Stimulated activated CD8-positive, alpha-beta memory T cell treated with anti-CD3 and anti-CD28 coated beads, Interleukin-15, amount 100 ng/mL, for 24 hours (primary cell): Measurements from ENCODE around the gene SLC18A2.
"Not testable (repeated sequence)": the region's sequence is repeated elsewhere in the genome, so short reads cannot be mapped to it uniquely, and the experiment has no call there.

Experiments
- DNase-seq: peaks from one replicate; pipeline ENCODE4 v3.0.0-alpha.2; 2020; ENCODE audit warnings: low read depth

The SLC18A2 gene

DNA sequence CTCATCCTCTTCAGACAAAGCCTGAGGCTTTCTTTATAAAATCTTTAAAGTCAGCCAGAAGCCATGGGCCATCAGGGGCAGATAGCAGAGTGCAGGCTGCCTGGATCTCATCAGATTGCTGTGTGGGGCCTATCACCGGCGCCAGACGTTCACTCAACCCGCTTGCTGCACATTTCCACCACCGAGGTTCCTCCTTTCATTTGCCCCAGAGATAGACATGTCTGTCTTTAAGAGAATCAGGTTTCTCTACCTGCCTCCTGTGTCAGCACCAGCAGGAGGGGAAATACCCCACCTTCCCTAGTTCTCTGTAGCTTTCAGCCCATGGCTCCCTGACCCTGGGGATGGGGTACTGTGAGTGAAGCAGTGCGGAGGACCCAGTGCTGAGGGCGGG is 22.0 kb downstream of the SLC18A2 start:
- DNase-seq, result no peak

DNA sequence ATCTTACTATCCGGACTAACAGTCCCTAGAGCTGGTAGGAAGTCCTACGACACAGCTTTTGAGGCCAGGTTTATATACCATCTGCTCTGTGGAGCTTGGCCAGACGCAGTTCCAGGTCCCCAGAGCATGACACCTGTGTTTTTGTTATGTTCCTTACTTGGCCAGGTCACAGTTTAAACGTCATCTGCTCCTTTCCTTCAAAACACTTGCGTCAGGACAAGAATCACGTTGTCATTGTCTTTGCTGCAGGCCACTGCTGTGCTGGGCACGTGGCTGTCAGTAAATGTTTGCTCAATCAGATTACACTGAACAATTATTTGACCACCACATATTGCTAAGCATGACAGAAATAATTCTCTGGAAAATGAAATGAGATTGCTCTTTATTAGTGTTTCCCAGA is 23.9 kb downstream of the SLC18A2 start:
- DNase-seq, result no peak

DNA sequence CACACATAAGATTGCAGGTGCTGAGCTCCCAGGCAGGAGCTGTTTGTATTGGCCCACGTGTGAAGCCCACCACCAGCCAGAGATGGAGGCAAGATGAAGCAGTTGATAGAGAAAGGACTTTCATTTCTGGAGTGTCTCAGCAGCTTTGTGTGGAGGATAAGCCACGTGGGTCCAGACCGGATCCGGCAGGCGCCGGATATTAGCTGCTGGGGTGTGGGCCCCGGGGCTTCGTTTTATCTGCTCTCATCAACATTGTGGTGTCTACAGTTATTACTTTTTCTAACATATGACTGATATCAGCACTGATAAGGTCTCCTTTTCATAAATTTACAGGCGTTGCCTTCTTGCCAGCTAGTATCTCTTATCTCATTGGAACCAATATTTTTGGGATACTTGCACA is 25.5 kb downstream of the SLC18A2 start:
- no peak for DNase-seq

DNA sequence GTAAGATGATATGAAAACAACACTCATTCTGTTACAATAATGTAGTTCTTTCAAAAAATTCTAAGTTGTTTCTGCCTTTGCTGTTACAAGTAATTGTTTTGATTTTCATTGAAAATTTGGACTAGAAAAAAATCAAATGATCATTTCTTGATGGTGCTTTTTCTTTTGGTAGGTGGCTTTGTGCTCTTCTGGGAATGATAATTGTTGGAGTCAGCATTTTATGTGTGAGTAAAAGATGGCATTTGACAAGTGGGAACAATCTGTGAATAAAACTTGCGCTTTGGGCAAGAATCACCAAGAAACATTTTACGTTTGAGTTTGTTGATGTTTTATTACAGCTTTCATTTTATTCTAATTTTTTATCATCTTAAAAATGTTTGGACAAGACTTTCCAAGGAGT is 25.9 kb downstream of the SLC18A2 start:
- no peak for DNase-seq

DNA sequence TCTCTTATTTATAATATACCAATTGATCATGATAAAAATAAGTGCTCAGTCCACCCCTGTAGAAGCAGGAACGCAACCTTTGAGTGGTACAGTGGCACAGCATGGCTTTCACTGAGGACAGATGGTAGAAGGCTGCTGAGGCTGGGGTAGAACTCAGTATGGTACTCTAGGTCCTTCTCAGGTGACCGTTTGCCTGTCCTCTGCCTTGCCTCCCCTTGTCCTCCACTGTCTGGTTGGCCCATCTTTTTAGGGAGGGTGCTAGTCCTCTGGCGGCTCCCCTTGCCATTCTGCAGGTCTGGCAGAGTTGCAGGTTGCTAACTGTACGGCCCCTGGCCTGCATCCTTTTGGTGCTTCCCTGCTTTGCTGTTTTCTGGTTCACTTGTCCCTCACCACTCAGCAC is 27.3 kb downstream of the SLC18A2 start:
- no peak for DNase-seq

DNA sequence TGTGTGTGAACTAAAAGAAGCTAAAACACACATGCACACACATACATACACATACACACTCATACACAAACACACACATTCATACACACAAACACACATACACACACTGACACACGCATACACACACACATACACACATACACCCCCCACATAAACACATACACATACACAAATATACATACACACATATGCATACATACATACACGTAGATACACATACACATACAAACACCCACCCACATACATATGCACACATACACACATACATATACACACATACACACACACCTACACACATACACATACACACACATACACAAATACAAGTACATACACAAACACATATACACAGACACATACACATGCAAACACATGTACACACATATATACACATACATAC is 28.0 kb downstream of the SLC18A2 start:
- DNase-seq, result no peak

DNA sequence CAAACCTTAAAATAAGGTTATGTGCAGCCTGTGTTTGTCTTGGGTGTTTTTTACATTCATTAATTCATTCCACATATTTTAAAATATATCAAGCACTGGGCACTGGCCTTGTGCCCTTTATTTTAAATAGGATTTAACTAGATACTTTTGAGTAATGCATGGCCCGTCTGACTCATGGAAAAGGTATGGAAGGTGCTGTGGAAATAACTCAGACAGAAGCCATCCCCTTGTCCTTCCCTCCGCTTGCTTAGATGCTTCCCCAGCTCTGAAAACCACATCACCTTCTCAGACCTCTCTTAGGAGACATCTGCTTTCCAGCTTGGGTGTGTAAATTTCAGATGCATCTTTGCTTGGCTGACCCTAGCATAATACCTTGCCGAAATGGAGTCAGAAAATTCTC is 30.5 kb downstream of the SLC18A2 start:
- no peak for DNase-seq

DNA sequence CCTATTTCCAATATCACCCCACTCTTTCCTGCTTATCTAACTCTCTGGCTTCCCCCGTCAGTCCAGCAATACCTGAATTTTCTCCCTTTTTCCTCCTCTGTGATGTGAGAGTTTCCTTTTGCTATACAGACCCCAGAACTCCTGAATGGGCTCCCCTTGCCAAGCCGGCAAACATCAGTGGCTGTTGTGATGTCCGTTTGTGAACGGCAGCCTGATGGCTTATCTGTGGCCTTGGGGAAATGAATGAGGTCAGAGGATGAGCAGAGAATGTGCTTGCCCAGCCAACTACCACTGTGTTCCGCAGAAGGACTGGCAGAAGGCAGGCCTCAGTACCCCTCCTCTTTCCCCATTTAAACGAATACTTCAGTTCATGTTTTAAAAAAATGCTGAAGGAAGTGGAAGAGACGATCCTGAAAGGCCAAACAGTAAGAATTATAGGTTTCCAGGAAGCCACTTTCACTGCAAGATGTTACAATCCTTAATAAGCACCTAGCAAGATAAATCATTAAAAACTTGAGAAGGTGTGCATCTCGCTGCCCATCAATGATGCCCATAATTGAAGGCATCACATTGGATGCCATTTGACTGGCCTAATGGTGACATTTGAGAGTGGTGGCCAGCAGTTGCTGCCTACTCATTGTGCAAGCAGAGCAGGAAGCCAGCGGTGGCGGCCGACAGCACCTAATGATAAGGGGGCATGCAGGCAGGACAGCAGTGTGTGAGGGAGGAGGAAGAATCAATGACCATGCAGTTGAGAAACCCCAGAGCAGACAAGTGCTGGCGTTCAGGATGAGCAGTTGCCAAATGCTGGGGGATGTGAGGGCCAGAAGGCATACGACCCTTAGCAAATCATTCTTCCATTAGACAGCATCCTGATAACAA is 31.5 kb downstream of the SLC18A2 start:
- no peak for DNase-seq

DNA sequence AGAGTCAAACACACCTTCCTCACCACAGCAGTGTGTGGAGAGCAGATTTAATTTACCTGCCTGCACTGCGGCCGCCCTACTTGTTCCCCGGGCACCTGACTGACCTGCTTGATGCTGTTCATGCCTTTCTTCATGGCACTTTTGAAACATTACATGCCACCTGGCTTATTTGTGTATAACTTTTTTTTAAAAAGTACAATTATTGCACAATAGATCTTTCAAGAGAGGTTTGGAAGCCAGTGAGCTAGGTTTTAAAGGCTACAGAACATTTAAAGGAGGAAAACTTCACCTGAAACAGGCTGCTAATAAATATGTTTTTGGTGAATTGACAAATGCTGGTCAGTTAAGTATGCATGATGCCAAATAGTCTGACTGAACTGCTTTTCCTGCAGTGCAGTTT is 33.1 kb downstream of the SLC18A2 start:
- no peak for DNase-seq

DNA sequence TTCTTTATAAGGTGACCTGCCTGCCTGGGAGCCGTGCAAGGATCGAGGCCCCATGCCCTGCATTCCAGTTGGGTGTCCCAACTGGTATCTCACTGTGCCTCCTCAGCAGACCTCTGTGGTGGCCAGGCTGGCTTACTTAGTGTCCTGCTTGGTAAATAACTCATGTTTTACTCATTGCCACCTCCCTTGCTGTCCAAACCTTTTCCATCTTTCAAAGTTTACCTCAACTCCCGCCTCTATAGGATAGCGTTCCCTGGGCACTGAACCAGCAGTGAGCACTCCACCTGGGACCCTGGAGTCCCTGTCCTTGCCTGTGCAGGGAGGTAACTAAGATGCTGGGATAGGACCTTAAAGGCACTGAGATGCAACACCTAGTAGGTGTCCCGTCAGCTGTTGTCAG is 33.6 kb downstream of the SLC18A2 start:
- no peak for DNase-seq

DNA sequence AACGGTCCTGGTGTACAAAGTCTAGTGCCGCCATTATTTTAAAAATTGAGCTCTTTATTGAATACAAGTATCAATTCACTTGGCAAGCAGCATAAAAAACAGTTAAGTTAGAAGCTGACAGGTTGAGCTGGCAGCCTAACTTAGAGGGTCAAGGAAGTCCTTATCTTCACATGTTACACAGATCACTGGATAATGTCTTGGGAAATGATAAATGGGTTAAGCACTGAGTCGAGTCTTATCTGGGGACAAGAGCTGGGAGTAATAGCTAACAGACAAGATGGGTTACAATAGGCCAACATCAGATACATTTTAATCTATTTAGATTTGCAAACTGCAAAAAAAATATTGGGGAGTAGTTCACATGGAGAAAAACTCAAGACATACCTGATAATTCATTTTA is 34.2 kb downstream of the SLC18A2 start:
- no peak for DNase-seq

DNA sequence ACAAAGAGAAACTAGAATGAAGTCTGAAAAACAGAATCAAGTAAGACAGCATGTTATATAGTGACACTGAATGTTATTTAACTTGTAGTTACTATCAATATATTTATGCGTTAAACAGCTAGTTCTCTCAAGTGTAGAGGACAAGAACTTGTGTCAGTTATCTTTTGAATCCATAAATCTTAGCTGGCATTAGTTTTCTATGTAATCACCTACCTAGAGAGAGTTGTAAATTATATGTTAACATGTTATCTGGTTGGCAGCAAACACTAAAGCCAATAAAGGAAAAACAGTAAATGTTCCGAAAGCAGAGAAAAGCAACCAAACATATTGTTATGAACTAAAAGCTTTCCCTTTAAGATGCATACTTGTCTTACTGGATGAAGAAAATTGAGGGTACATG is 36.8 kb downstream of the SLC18A2 start:
- no peak for DNase-seq

DNA sequence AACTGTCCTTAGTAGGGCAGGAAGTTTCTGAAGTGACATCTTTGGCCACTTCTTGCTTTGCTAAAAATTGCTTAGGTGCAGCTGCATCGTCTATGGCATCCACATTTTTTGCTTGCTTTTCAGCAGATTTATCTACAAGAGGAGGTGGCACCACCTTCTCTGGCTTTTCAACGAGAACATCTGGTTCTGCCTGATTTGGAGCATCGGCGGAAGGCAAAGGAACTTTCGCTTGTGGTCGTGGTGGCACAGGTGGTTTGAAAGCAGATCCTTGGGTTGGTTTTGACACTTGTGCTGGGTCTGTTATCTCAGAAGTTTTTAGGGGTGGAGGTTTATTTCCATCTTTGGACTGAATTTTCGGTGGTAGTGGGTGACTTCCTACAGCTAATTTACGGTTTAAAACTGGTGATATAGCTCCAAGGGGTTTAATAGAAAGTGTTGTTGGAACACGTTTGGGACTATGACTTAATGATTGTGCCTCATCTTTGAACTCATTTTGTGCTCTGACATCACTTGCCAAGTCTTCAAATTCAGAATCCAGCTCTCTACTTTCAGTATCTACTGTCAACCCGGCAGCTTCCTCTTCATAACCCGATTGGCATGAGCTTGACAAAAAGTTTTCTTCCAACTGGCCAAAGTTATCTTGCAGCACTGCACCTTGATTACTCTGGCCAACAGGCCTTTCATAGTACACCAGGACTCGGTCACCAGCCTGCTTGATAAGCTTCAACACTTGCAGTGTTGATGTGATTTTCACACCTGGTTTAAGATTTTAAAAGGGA is 44.0 kb downstream of the SLC18A2 start:
- DNase-seq, result no peak

DNA sequence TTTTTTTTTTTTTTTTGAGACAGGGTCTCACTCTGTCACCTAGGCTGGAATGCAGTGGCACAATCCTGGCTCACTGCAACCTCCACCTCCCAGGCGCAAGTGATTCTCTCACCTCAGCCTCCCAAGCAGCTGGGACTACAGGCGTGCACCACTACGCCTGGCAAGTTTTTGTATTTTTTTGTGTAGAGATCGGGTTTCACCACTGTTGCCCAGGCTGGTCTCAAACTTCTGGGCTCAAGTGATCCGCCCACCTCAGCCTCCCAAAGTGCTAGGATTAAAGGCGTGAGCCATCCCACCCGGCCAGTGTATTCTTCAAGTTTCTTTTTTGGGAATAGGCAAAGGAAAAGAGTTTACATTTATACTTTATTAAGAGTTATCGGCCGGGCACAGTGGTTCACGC is 50.0 kb downstream of the SLC18A2 start:
- not testable (repeated sequence) for DNase-seq

DNA sequence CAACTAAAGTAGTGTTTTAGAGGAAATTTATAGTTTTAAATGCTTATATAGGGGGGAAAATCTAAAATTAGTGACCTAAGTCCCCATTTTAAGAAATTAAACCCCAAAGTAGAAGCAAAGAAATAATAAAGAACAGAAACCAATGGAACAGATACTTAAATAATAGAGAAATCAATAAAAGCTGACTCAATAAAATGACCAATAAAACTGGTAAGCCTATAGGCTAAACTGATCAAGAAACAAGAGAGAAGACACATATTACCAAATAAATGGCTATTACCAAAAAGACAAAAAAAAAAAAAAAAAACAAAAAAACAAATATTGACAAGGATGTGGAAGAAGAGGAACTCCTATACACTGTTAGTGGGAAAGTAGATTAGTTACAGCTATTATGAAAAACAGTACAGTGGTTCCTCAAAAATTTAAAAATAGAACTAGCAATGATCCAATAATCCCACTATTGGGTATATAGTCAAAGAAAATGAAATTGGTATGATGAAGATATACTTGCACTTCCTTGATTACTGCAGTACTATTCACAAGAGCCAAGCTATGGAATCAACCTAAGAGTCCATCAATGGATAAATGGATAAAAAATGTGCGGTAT is 53.2 kb downstream of the SLC18A2 start:
- no peak for DNase-seq

DNA sequence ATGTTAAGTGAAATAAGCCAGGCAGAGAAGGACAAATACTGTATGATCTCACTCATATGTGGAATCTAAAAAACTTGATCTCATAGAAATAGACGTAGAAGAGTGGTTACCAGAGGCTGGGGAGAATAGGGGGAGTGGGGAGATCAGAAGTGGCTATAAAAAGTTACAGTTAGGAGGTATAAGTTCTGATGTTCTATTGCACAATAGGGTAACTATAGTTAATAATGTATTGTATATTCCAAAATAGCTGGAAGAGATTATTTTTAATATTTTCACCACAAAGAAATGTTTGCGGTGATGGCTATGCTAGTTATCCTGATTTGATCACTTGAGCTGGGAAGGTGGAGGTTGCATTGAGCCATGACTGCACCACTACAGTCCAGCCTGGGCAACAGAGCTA is 53.8 kb downstream of the SLC18A2 start:
- DNase-seq, result no peak

DNA sequence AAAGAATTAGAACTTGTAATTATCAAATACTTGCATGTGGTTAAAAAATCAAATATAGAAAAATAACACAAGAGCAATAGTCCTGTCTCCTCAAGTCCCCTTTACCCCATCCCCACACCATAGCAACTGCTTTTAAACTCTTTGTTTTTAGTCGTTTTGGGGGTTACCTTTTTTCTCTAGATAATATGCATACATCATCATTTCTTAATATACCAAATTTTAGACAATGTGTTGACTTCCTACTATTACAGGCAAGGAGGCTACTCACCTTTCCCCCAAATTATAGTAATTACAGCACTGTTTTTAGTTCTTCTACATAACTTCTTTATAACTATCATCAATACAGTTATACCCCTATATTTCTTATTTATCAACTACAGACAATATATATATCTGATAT is 57.3 kb downstream of the SLC18A2 start:
- no peak for DNase-seq

DNA sequence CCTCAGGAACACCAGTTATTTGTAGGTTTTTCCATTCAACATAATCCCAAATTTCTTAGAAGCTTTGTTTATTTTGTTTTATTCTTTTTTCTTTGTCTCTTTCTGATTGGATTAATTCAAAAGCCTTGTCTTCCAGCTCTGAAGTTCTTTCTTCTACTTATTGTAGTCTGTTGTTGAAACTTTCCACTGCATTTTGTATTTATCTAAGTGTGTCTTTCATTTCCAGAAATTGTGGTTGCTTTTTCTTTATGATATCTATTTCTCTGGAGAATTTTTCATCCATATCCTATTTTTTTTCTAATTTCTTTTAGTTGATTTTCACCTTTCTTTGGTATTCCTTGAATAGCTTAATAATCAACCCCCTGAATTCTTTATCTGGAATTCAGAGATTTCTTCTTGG is 58.5 kb downstream of the SLC18A2 start:
- DNase-seq, result no peak

DNA sequence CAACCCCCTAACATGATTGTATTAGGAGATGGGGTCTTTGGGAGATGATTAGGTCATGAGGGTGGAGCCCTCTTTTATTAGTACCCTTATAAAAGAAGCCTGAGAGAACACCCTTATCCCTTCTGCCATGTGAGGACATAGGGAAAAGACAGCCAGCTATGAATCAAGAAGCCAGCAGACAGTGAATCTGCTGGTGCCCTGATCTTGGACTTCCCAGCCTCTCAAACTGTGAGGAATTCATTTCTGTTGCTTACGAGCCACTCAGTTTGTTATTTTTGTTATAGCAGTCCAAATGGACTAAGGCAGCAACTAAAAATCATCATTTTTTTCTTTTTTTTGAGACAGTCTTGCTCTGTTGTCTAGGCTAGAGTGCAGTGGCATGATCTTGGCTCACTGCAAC is 59.8 kb downstream of the SLC18A2 start:
- DNase-seq, result no peak

DNA sequence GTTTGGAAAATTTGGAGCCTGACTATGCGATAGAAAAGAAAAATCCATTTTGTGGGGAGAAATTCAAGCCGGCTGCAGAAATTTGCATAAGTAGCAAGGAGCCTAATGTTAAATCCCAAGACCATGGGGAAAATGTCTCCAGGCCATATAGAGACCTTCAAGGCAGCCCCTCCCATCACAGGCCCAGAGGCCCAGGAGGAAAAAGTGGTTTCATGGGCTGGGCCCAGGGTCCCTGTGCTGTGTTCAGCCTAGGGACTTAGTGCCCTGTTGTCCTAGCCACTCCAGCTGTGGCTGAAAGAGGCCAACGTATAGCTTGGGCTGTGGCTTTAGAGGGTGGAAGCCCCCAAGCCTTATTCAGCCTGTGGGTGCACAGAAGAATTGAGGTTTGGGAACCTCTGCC is 62.5 kb downstream of the SLC18A2 start:
- DNase-seq, result not testable (repeated sequence)

DNA sequence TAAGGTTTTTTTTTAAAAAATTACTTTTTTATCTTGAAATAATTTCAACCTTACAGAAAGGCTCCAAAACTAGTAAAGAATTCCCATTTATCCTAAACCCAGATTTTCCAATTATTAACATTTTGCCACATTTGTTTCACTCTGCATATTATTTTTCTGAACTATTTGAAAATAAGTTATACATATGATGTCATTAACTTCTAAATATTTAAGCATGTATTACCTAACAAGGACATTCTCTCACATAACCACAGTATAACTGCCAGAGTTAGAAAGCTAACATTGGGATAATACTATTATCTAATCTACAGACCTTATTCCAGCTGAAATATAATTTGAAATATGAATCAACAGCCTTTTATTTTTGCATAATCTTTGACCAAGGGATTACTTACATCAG is 65.8 kb downstream of the SLC18A2 start:
- no peak for DNase-seq

DNA sequence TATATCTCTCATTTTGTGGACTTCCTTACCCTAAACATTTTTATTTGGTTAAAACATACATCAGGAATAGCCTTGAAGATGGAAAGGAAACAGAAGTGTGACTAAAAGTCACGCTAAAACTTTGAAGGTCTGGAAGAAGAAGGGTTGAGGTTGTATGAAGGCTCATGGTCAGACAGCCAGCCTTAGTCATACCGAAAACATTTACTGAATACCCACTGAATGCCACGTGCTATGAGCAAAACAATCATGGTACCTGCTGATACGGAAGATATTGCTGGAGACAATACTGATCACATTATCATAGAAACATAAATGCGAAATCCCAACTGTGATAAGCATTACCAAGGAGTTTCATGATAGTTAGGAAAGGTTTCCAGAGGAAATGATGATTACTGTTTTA is 70.3 kb downstream of the SLC18A2 start:
- no peak for DNase-seq

DNA sequence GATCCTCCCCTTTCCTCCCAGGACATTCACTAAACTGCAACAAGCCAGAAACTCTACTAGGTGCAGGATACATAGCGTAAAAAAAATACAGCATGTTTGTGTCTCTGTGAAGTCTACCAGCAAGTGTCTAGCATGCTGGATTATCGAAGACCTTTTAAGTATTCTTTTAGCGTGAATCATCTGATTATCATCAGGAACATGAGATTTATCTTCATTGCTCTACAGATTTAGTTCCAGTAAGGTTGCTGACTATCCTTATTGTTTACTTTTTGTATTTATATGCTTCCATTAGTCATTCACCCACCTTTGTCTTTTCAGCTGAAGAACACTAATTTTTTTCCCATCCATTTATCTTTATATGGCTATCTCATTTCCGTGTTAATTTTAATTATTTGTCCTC is 71.5 kb downstream of the SLC18A2 start:
- no peak for DNase-seq
